Body of pancreas (tissue), 4 donors: Measurements from ENCODE around the gene JAG2. TPM values are rescaled to one million over a fixed set of nuclear protein-coding genes. Genes with fewer than 3 reads are reported as not detected.
A peak's percentile ranks its signal among the peaks of the same experiment; 100 is the strongest.

Experiments used
- ATAC-seq: fragments of 150-250 bp; one replicate; pipeline ENCODE4 v1.9.1; 2016
- DNase-seq, 4 donors: peaks; one replicate each; pipeline ENCODE4 v3.0.0-alpha.2; 2019
- H3K27ac ChIP-seq, 4 donors: fragments of 200-600 bp; sonication (generic); 1 replicate in 3 of 4; 2 replicates in 1 of 4; pipeline versions ENCODE4 v1.5.1 to v1.6.1; 2016 to 2019; ENCODE audit warnings: mild to moderate bottlenecking in 1 of 4, mixed read lengths in 1 of 4, moderate library complexity in 1 of 4
- H3K27me3 ChIP-seq, 2 donors: fragments of 200-600 bp; sonication (generic); one replicate each; pipeline ENCODE4 v1.6.0; 2016; ENCODE audit warnings: mild to moderate bottlenecking in 1 of 2
- H3K36me3 ChIP-seq, 2 donors: fragments of 200-600 bp; sonication (generic); replicated peaks in 1 of 2; 2 replicates each; pipeline ENCODE4 v1.5.1; 2016; ENCODE audit warnings: low read depth in 2 of 2; ENCODE audit not compliant: insufficient read depth in 1 of 2
- H3K4me1 ChIP-seq: fragments of 200-600 bp; sonication (generic); one replicate; pipeline ENCODE4 v1.6.0; 2016
- H3K4me3 ChIP-seq, 2 donors: fragments of 200-600 bp; sonication (generic); 1 replicate in 1 of 2; 2 replicates in 1 of 2; pipeline ENCODE4 v1.5.1; 2016 to 2019
- H3K9me3 ChIP-seq, 3 donors: fragments of 200-600 bp; sonication (generic); 1 replicate in 2 of 3; 2 replicates in 1 of 3; pipeline ENCODE4 v1.5.1; 2016
- CTCF ChIP-seq, 7 experiments: fragments of 450-650 bp in 4 of 7; fragments of 200-600 bp in 3 of 7; sonication (generic) in 3 of 7; IDR thresholded peaks; one replicate each; pipeline ENCODE4 v1.5.1; 2016 to 2019; ENCODE audit warnings: antibody characterized with exemption in 7 of 7
- POLR2A ChIP-seq, 3 donors: fragments of 450-650 bp; IDR thresholded peaks; one replicate each; pipeline ENCODE4 v1.6.1; 2016; ENCODE audit warnings: antibody characterized with exemption in 3 of 3, mild to moderate bottlenecking in 2 of 3
- WGBS, 2 donors: methylation state at CpG; one replicate each; pipeline ENCODE4 v1.1.5; 2017; 5-methylcytosine and 5-hydroxymethylcytosine counted together
- intact Hi-C: fragments of 100-400 bp; cut with DNase I; formaldehyde crosslinking; loops from one replicate; pipeline ENCODE4 v1.15.1; 2023
- total RNA-seq, 2 donors: library from RNA; depleted of rRNA; stranded (reverse); fragments of >200 nt; gene quantifications; one replicate each; pipeline ENCODE4 v1.1.0, GENCODE V29; 2016

Gene JAG2
- total RNA-seq, 2 donors from 2014 or later, result 13.5 to 36.3 TPM

DNA sequence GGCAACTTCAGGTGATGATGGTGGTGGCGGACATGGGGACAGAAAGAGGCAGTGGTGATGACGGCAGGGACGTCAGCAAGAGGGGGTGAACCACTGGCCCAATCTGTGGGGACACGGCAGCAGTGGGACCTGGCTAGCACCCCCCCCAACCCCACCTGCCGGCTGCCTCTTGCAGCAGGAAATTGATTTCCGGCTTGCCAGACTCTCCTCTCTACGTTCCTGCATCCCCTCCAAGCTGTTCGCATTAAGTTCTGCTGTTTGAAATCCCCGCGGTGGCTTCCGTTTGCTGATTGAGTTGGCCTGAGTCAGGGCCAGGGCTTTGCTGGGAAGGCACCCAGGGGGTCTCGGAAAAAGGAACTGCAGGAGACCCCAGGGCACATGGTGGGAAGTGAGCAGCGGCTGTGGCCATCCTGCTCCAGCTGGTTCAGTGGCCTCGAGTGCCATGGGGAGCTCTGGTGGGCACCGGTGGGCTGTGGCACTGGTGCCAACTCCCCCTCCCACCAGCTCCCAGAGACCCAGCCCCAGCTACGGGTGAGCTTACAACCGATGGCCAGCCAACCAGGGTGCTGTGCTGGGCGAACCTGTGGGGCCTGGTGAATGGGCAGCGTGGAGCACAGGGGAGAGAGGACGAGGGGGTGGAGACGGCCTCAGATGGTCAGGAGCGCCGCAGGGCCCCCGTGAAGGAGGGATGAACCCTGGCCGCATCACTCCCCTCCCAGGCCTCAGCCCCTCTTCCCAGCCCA, 27.1 kb upstream of the JAG2 start:
- 54 to 56% methylated on average over 19 to 24 of the region's 25 CpGs for WGBS, 2 donors
- Histone ChIP-seq H3K27ac (peak overlapping the region in 2 of 4 donors; percentile 35 to 46), H3K36me3 (no peaks in the 10 kb centered on the region), H3K27me3 (peaks cover 0 to 36% of the 10 kb centered on the region in 2 donors), H3K4me1 (peaks cover 26% of the 10 kb centered on the region), H3K9me3 (no peaks in the 10 kb centered on the region), H3K4me3 (no peak overlapping the region)
- TF ChIP-seq CTCF (IDR thresholded peaks at IDR 0.05) (no peak), POLR2A (IDR thresholded peaks at IDR 0.05) (no peak)
- no peak for DNase-seq
- intact Hi-C loops, result no loop called here
- no peak for ATAC-seq

DNA sequence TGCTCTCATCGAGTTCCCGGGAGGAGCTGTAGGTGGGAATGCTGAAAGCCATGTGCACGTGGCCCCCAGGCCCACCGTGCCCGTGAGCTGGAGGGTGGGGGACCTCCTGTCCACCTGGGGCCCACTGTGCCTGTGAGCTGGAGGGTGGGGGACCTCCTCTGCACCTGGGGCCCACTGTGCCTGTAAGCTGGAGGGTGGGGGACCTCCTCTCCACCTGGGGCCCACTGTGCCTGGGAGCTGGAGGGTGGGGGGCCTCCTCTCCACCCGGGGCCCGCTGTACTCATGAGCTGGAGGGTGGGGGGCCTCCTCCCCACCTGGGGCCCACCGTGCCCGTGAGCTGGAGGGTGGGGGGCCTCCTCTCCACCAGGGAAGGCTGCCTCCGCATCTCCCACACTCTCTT, 26.5 kb upstream of the JAG2 start:
- ATAC-seq (no peak), DNase-seq (no peak)
- H3K27ac ChIP-seq, result no peak overlapping the region
- H3K27me3 ChIP-seq, result peaks cover 0 to 32% of the 10 kb centered on the region in 2 donors
- no peak overlapping the region for H3K4me3 ChIP-seq
- H3K36me3 ChIP-seq, result no peaks in the 10 kb centered on the region
- H3K4me1 ChIP-seq, result peaks cover 26% of the 10 kb centered on the region
- H3K9me3 ChIP-seq, result no peaks in the 10 kb centered on the region
- TF ChIP-seq POLR2A (IDR thresholded peaks at IDR 0.05), result no peak
- no peak for TF ChIP-seq CTCF (IDR thresholded peaks at IDR 0.05)
- intact Hi-C loops, result no loop called here
- WGBS, 2 donors, result 71 to 79% methylated on average over 2 to 10 of the region's 10 CpGs

DNA sequence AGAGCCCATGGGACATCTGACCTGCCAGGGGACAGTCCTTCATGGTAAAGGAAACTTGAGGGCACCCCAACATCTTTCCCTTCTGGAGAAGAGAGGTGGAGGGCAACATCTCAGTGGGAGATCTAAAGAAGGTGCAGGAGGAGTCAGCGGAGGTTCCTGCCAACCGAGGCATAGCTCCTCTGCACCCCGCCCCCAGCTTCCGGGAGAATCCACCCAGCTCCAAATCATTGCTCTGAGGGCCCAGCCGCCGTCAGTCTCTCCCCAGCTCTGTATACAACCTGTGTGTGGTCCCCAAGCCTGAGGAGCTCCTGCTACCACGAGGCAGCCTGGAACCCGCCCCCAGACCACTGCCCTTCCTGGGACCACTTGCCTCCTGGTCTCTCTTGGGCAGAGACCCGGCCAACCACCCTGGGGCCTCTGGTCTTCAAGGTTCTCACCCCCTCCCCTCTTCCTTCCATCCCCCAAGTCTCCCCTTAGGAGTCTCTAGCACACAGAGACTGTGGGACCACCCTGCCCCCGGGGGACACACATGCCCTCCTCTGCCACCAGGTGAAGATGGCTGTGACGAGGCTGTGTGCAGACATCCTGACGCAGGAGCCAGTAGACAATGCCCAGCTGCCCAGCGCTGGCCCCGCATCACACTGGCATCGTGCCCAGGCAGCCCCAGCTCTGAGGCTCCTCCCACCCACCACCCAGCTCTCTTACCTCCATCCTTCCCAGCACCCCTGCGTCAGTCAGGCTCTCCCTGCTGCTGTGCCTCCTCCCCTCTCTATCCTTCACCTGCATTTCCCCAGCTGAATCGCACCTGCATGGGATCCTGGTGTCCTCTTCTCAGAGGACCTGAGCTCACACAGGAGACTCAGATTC, 25.6 kb upstream of the JAG2 start:
- no peaks in the 10 kb centered on the region for H3K9me3 ChIP-seq
- H3K36me3 ChIP-seq, result no peaks in the 10 kb centered on the region
- 50 to 60% methylated on average over 13 to 17 of the region's 17 CpGs for WGBS, 2 donors
- no peak overlapping the region for H3K4me3 ChIP-seq
- no peak for TF ChIP-seq POLR2A (IDR thresholded peaks at IDR 0.05)
- TF ChIP-seq CTCF (IDR thresholded peaks at IDR 0.05), result no peak
- peaks cover 0 to 26% of the 10 kb centered on the region in 2 donors for H3K27me3 ChIP-seq
- intact Hi-C loops, result no loop called here
- DNase-seq (no peak), ATAC-seq (no peak)
- no peak overlapping the region for H3K27ac ChIP-seq
- peaks cover 26% of the 10 kb centered on the region for H3K4me1 ChIP-seq

DNA sequence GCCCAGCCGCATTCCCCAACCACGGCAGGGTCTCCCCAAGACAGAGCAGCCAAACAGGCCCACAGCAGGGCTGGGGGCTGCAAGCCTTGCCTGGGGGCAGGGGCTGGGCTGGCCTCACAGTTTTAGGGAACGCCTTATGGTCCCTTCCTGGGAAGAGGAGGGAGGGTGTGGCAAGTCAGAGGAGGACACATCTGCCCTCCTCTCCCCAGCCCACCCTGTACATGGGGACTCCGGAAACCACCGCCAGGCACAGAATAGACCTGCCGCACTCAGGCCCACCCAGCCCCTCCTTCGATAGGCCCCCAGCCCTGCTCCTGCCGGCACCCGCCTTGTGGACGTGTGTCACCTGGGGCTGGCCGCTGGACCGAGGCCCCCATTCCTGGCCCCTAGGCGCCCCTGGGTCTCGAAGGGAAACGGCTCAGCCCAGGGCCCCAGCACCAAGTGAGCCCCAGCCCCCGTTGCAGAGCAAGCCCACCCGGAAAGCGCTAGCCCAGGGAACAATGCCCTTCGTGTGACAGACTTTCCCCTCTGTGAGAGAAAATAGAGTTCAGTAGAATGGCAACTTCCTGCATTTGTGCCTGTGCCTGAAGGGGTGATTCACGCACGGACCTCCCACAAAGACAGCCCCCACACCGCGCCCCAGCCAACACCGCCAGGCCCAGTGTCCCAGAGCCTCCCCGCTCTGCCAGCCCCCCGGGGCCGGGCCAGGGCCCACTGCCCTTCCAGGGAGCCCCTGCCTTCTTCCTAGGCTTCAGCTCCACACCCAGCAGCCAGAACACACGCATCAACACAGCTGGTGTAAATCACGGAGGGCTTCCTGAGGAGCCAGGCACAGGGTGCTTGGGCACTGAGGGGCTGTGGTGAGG, 24.5 kb upstream of the JAG2 start:
- intact Hi-C loops, result no loop called here
- TF ChIP-seq CTCF (IDR thresholded peaks at IDR 0.05) (no peak), POLR2A (IDR thresholded peaks at IDR 0.05) (no peak)
- Histone ChIP-seq H3K27ac (no peak overlapping the region), H3K4me3 (no peak overlapping the region), H3K27me3 (peaks cover 0 to 21% of the 10 kb centered on the region in 2 donors), H3K9me3 (no peaks in the 10 kb centered on the region), H3K36me3 (no peaks in the 10 kb centered on the region), H3K4me1 (peaks cover 26% of the 10 kb centered on the region)
- ATAC-seq, result peak; percentile 12
- no peak for DNase-seq
- WGBS, 2 donors, result 48 to 80% methylated on average over 1 to 23 of the region's 29 CpGs
